HCT116 (cell line): Measurements from ENCODE around the gene OR4D5. TPM values are rescaled to one million over a fixed set of nuclear protein-coding genes. Genes with fewer than 3 reads are reported as not detected.

ENCODE experiments used
- ATAC-seq: fragments of 200-7000 bp; cut with Tn5 transposase; 2 replicates; pipeline ENCODE4 v1.9.1; 2020; ENCODE audit warnings: mild to moderate bottlenecking, moderate library complexity
- BruUV-seq: library from RNA; stranded (reverse); fragments of 400-500 nt; replicated peaks from 2 replicates; lab custom pipeline; 2021; lab: Mats Ljungman, UMichigan
- CTCF ChIA-PET: fragments of 300-600 bp; sonication (Branson Sonifier 250); formaldehyde crosslinking; loops from one replicate; lab custom pipeline; 2021; ENCODE audit warnings: antibody characterized with exemption; lab: Charles Lee
- POLR2A ChIA-PET: fragments of 300-600, 350-600 bp; sonication (Branson Sonifier 250); formaldehyde crosslinking; loops from one replicate; lab custom pipeline; 2021; ENCODE audit warnings: antibody characterized with exemption; lab: Charles Lee
- RAD21 ChIA-PET, 2 experiments: fragments of 300-600 bp; sonication (Branson Sonifier 250); formaldehyde crosslinking; loops; one replicate each; lab custom pipeline; 2023; ENCODE audit warnings: low total read pairs in 2 of 2; ENCODE audit not compliant: uncharacterized antibody in 2 of 2, unreplicated experiment in 2 of 2, low non-redundant PET in 1 of 2; lab: Charles Lee
- DNase-seq: peaks from one replicate; pipeline ENCODE4 v3.0.0-alpha.2; 2010; ENCODE audit warnings: low read depth, low spot score
- H2AFZ ChIP-seq: fragments of 200-600 bp; shearing (Covaris generic), sonication (generic); 2 replicates; pipeline ENCODE4 v1.6.1; 2017; ENCODE audit warnings: low read depth, mixed run types, mixed read lengths, antibody characterized with exemption, low read length; ENCODE audit not compliant: poor library complexity, severe bottlenecking
- H3K27ac ChIP-seq: 2 replicates; pipeline ENCODE4 v1.5.1; 2012; ENCODE audit warnings: low read depth, low read length
- H3K27me3 ChIP-seq: fragments of 200-600 bp; sonication (generic); 2 replicates; pipeline ENCODE4 v1.6.1; 2016; ENCODE audit warnings: mixed run types, low read length, mixed read lengths; ENCODE audit not compliant: insufficient read depth
- H3K36me3 ChIP-seq, 2 experiments: fragments of 200-500 bp in 1 of 2; fragments of 200-600 bp in 1 of 2; sonication (Bioruptor generic) in 1 of 2; sonication (generic) in 1 of 2; 2 replicates each; pipeline versions ENCODE4 v1.5.1 to v1.6.1; 2014 to 2016; ENCODE audit warnings: low read length in 2 of 2, inconsistent platforms in 1 of 2, mixed read lengths in 1 of 2, mixed run types in 1 of 2; ENCODE audit not compliant: insufficient read depth in 2 of 2, control insufficient read depth in 1 of 2
- H3K4me1 ChIP-seq, 2 experiments: fragments of 200-600 bp in 1 of 2; sonication (generic) in 1 of 2; 2 replicates each; pipeline versions ENCODE4 v1.5.1 to v1.6.1; 2012 to 2017; ENCODE audit warnings: low read length in 2 of 2, inconsistent platforms in 1 of 2, mild to moderate bottlenecking in 1 of 2, mixed read lengths in 1 of 2, mixed run types in 1 of 2, moderate library complexity in 1 of 2; ENCODE audit not compliant: insufficient read depth in 2 of 2, control insufficient read depth in 1 of 2
- H3K4me2 ChIP-seq: fragments of 200-600 bp; sonication (generic); 2 replicates; pipeline ENCODE4 v1.6.1; 2017; ENCODE audit warnings: mixed run types, low read length, mixed read lengths
- H3K4me3 ChIP-seq, 2 experiments: fragments of 200-600 bp in 1 of 2; sonication (generic) in 1 of 2; replicated peaks in 1 of 2; 2 replicates each; pipeline ENCODE4 v1.5.1; 2011 to 2016; ENCODE audit warnings: low read length in 2 of 2, control low read depth in 1 of 2, low read depth in 1 of 2, mild to moderate bottlenecking in 1 of 2, mixed read lengths in 1 of 2, mixed run types in 1 of 2
- H3K79me2 ChIP-seq: fragments of 200-600 bp; sonication (generic); 2 replicates; pipeline ENCODE4 v1.6.1; 2017; ENCODE audit warnings: mild to moderate bottlenecking, mixed run types, low read length, moderate library complexity, mixed read lengths; ENCODE audit not compliant: insufficient read depth
- H3K9ac ChIP-seq: fragments of 200-600 bp; sonication (generic); 2 replicates; pipeline ENCODE4 v1.6.1; 2016; ENCODE audit warnings: low read length, mixed read lengths
- H3K9me2 ChIP-seq: fragments of 200-600 bp; sonication (generic), shearing (Covaris generic); 2 replicates; pipeline ENCODE4 v1.6.1; 2017; ENCODE audit warnings: mixed run types, mild to moderate bottlenecking, moderate library complexity; ENCODE audit not compliant: insufficient read depth
- H3K9me3 ChIP-seq, 2 experiments: fragments of 200-500 bp in 1 of 2; fragments of 200-600 bp in 1 of 2; sonication (Bioruptor generic) in 1 of 2; sonication (generic) in 1 of 2; 2 replicates each; pipeline ENCODE4 v1.6.1; 2014 to 2017; ENCODE audit warnings: low read length in 2 of 2, mixed read lengths in 2 of 2, inconsistent platforms in 1 of 2, low read depth in 1 of 2, mild to moderate bottlenecking in 1 of 2, mixed run types in 1 of 2, moderate library complexity in 1 of 2; ENCODE audit not compliant: control insufficient read depth in 1 of 2, insufficient read depth in 1 of 2
- H4K20me1 ChIP-seq: fragments of 200-600 bp; sonication (generic), shearing (Covaris generic); 2 replicates; pipeline ENCODE4 v1.6.1; 2017; ENCODE audit warnings: mixed run types, mild to moderate bottlenecking, moderate library complexity; ENCODE audit not compliant: insufficient read depth
- ATF3 ChIP-seq: IDR thresholded peaks from 2 replicates; pipeline ENCODE4 v1.6.1; 2012
- CBX3 ChIP-seq: IDR thresholded peaks from 2 replicates; pipeline ENCODE4 v1.6.1; 2012; ENCODE audit warnings: low read depth
- CEBPB ChIP-seq: IDR thresholded peaks from 2 replicates; pipeline ENCODE4 v1.6.1; 2012; ENCODE audit warnings: low read depth
- CTCF ChIP-seq, 3 experiments: fragments of 200-600 bp in 1 of 3; sonication (generic) in 1 of 3; IDR thresholded peaks in 2 of 3; conservative IDR thresholded peaks in 1 of 3; 2 replicates each; pipeline ENCODE4 v1.5.1; 2012 to 2017; ENCODE audit warnings: low read depth in 2 of 3, low read length in 2 of 3, antibody characterized with exemption in 1 of 3, borderline replicate concordance in 1 of 3, control low read depth in 1 of 3, mild to moderate bottlenecking in 1 of 3, mixed read lengths in 1 of 3, mixed run types in 1 of 3, moderate library complexity in 1 of 3; ENCODE audit not compliant: insufficient read depth in 1 of 3
- EGR1 ChIP-seq: IDR thresholded peaks from 2 replicates; pipeline ENCODE4 v1.6.1; 2012; ENCODE audit warnings: low read depth
- EZH2 ChIP-seq: fragments of 200-600 bp; sonication (generic); IDR thresholded peaks from 2 replicates; pipeline ENCODE4 v1.6.1; 2017; ENCODE audit warnings: antibody characterized with exemption, mixed run types
- MAX ChIP-seq: IDR thresholded peaks from 2 replicates; pipeline ENCODE4 v1.6.1; 2012
- POLR2A ChIP-seq: IDR thresholded peaks from 2 replicates; pipeline ENCODE4 v1.7.0; 2011; ENCODE audit warnings: borderline replicate concordance; ENCODE audit not compliant: insufficient read depth, insufficient read length; ENCODE audit errors: extremely low read depth
- POLR2AphosphoS5 ChIP-seq: IDR thresholded peaks from 2 replicates; pipeline ENCODE4 v1.6.1; 2011; ENCODE audit warnings: mild to moderate bottlenecking, low read depth, low read length, moderate library complexity
- RAD21 ChIP-seq: IDR thresholded peaks from 2 replicates; pipeline ENCODE4 v1.6.1; 2012; ENCODE audit warnings: low read depth, mild to moderate bottlenecking
- REST ChIP-seq: IDR thresholded peaks from 2 replicates; pipeline ENCODE4 v1.6.1; 2012; ENCODE audit warnings: low read depth
- SIN3A ChIP-seq: IDR thresholded peaks from 2 replicates; pipeline ENCODE4 v1.6.1; 2012; ENCODE audit warnings: low read depth
- SP1 ChIP-seq: IDR thresholded peaks from 2 replicates; pipeline ENCODE4 v1.6.1; 2012; ENCODE audit warnings: low read depth
- SRF ChIP-seq: IDR thresholded peaks from 2 replicates; pipeline ENCODE4 v1.6.1; 2012; ENCODE audit warnings: low read depth
- ZBTB33 ChIP-seq: IDR thresholded peaks from 2 replicates; pipeline ENCODE4 v1.6.1; 2011; ENCODE audit warnings: mild to moderate bottlenecking, low read length, moderate library complexity; ENCODE audit not compliant: insufficient replicate concordance; ENCODE audit errors: extremely low read depth
- ZNF274 ChIP-seq: fragments of 200-500 bp; sonication (Bioruptor generic); IDR thresholded peaks from 2 replicates; pipeline ENCODE4 v1.6.1; 2014; ENCODE audit warnings: mild to moderate bottlenecking, low read depth, low read length, inconsistent platforms
- intact Hi-C: fragments of 100-400 bp; cut with micrococcal nuclease; formaldehyde crosslinking; loops from 2 replicates; pipeline ENCODE4 v1.10.0; 2022
- total RNA-seq: library from RNA; stranded (reverse); gene quantifications from one replicate; pipeline ENCODE4 v1.2.1, GENCODE V29; 2021; ENCODE audit not compliant: unreplicated experiment

Gene OR4D5
- total RNA-seq, 1 experiment from 2014 or later = not detected

- intact Hi-C loops = no loop called here
- H3K4me1 ChIP-seq = no peaks in the 10 kb centered on the region
- no peak overlapping the region for H3K9ac ChIP-seq
- DNase-seq = no peak
- no TSS peak for BruUV-seq
- no peaks in the 10 kb centered on the region for H3K36me3 ChIP-seq
- CTCF ChIA-PET = no interaction called here
- H3K79me2 ChIP-seq = no peaks in the 10 kb centered on the region
- no peak for ATAC-seq
- H3K27ac ChIP-seq = no peak overlapping the region
- H3K4me3 ChIP-seq = no peak overlapping the region
- H4K20me1 ChIP-seq = no peaks in the 10 kb centered on the region
- no peak overlapping the region for H2AFZ ChIP-seq
- H3K27me3 ChIP-seq = 0 out of 2 replicates have a peak, but pooled peaks cover 8% of the 10 kb centered on the region
- H3K4me2 ChIP-seq = no peak overlapping the region
- RAD21 ChIA-PET = no interaction called here
- TF ChIP-seq CEBPB (no peak), ZNF274 (no peak), SP1 (no peak), CTCF (IDR thresholded peaks at IDR 0.05 in 2 of 3, conservative IDR thresholded peaks at IDR 0.05 in 1 of 3; ENCODE audit: borderline replicate concordance in 1 of 3, insufficient read depth in 1 of 3, low read depth in 2 of 3, low read length in 2 of 3) (no peak), CBX3 (no peak), POLR2AphosphoS5 (no peak), EZH2 (no peak), RAD21 (no peak), EGR1 (no peak), ZBTB33 (no peak), POLR2A (no peak), MAX (no peak), SRF (no peak), SIN3A (no peak), REST (no peak), ATF3 (no peak)
- TF ChIP-seq, all 23 proteins: peak for 0
- Histone ChIP-seq H3K9me3 (no peaks in the 10 kb centered on the region), H3K9me2 (no peaks in the 10 kb centered on the region)
- POLR2A ChIA-PET = no interaction called here
Measured at GRCh38 chr11:123942413-123942812, 3.0 kb downstream of the OR4D5 start.
